Germinal center (tissue), 1 donor: Measurements from ENCODE around the gene GLYAT.

Experiments used
- DNase-seq: peaks from one replicate; pipeline ENCODE4 v3.0.0; 2012; ENCODE audit warnings: mixed read lengths, low spot score

The GLYAT gene

GRCh38 chr11:58676563-58677135 lies 55.1 kb downstream of the GLYAT start:
- DNase-seq, result no peak

DNA sequence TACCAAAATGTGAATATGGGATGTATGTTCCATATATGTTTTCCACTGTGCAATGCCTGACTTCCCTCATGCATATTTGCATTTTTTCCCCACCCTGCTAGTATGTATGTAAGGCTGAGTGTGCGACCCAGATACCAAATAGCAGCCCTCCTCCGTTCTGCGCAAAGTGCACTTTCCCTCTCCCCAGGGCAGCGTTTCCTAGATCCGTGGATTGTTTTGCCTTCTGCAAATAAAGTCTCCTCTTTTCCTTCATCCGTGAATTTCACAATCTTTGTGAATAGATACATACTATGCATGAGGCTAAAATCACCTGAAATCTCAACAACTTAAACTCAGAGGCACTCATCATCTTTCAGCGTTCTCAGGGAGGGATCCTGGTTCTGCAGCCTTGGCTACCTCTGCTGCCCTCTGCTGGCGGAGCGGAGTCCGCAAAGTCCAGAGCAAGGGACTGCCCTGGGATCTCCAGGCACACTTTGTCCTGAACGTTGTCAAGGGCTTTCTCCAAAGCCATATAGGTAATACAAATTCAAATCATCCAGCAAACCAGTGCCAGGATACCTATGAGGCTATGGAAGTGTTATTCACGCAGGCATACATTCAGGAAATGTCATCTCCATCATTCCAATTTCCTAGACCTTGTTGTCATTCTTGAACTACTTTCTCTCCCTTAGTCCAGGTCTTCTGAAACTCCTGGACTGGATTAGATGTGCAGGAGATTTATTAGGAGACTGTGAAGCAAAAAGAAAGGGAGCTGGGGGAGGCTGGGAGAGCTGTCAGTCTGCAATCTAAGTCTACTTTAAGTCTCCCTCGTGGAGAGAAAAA lies 56.2 kb downstream of the GLYAT start:
- DNase-seq, result peak; percentile 79

GRCh38 chr11:58674609-58675008 lies 57.1 kb downstream of the GLYAT start:
- no peak for DNase-seq

DNA sequence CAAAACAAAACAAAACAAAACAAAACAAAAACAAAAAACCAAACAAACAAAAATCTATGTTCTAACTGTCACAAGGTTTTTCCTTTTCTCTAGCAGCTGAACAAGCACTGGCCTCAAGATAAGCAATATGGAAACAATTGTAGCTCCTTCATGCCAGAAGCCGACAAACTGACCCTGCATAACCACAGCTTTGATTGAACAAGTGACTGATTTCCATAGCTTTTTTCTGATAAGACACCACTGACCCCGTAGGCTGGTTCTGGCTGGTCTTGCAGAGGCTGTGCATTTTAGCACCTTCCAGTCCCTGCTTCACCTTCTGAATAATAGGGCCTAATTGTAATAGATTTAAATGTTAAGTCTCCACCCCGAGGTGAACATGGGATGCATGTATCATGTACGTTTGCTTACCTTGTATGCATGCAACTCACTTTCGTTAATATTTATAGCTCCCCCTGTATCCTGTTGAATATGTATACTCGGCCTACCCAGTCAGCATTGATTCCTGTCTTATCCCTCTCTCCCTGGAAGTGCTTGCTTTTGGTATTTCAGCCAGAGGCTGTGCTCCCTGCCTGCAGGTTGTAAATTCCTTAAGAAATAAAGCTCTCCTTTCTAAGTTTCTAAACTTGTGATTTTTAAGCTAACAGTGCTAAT lies 59.6 kb downstream of the GLYAT start:
- DNase-seq, result no peak

DNA sequence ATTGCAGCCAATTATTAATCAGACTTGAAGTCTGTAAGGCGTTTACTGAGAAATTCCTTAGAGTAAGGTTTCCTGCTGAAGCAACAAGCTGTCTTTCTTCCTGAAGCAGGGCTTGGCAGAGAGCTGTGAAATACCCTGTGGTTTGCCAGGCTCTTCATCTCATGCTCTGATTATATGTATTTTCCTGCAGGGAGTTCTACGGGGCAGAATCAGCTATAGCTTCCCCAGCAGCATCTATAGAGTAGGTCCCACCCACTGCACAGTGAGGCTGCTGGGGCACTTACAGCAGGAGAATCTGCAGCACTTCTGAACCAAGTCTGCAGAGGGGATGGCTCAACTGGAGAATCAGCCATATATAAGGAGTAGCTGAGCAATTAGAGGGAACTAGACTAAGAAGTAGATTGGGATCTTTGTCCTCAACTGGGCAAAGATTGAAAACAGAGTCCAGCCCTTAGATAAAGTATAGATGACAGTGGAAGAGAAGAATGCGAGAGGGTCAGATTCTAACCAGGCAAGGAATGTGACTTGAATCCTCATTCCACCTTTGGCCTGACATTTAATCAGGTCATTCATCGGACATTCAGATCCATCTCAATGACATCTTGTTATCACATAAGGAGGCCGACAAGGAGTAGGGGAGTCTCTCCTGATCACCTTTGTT lies 71.7 kb downstream of the GLYAT start:
- DNase-seq, result no peak

DNA sequence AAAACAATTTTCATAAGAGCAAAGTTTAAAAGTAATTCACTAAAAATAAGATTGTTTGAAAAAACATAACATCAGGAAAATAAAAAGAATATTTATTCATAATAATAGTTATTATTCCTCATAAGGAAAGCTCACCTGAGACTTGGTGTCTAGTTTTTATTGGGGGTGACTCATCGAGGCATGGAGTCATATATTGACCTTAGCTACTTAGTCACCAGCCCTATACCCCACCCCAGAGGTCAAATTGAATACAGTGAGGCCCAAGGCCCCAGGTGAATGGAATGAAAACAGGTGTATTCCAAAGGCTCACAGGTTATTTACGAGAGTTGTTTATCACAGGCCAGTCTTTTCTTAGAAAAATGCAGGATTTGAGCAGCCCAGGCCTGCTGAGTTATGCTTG lies 72.3 kb downstream of the GLYAT start:
- no peak for DNase-seq
